M059J (cell line): ENCODE measurements around the gene LCNL1. TPM values are rescaled to one million over a fixed set of nuclear protein-coding genes. Genes with fewer than 3 reads are reported as not detected.
"Not testable (repeated sequence)": the region's sequence is repeated elsewhere in the genome, so short reads cannot be mapped to it uniquely, and the experiment has no call there.

ENCODE experiments used
- DNase-seq: peaks from one replicate; pipeline ENCODE4 v3.0.0-alpha.2; 2012; ENCODE audit warnings: low read depth
- total RNA-seq: library from RNA; depleted of rRNA; stranded (reverse); fragments of >200 nt; shearing (Covaris generic); gene quantifications from 2 replicates; pipeline ENCODE4 v1.2.3, GENCODE V29; 2014

LCNL1 gene
- total RNA-seq, 1 experiment from 2014 or later, result not detected

DNA sequence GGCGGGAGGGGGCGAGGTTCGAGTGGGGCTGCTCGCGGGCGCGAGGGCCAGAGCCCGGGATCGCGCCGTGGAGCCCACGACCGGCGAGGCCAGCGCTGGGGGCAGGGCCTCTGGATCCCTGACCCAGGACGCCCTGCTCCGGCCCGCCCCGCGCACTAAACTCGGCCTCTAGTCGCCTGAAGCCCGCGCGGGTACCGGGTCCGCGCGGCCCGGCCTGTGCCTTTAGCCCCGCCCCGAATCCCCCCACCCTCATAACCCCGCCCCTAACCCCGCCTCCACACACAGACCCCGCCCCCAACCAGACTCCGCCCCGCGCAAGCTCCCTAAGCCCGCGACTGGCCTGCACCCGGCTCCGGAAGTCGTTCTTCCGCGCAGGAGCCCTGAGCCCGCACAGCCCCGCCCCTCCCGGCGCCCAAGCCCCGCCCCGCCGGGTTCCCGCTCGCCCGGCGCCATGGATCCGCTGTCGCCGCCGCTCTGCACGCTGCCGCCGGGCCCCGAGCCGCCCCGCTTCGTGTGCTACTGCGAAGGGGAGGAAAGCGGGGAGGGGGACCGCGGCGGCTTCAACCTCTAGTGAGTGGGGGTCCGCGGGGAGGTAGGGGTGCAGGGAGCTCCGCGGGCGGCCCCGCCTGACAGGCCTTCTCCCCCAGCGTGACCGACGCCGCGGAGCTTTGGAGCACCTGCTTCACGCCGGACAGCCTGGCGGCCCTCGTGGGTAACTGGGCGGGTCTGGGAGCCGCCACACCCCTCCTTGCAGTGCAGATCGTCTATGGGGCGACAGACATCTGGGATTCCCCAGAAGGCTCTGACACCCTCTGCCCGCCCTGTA lies 9.4 kb downstream of the LCNL1 start, which contains the start of gene PAXX:
PAXX (plus strand) TSS at position 430 of the 826 bp plus-strand sequence; CDS start at position 452, 22 bp downstream.
- DNase-seq, result peak; percentile 82

DNA sequence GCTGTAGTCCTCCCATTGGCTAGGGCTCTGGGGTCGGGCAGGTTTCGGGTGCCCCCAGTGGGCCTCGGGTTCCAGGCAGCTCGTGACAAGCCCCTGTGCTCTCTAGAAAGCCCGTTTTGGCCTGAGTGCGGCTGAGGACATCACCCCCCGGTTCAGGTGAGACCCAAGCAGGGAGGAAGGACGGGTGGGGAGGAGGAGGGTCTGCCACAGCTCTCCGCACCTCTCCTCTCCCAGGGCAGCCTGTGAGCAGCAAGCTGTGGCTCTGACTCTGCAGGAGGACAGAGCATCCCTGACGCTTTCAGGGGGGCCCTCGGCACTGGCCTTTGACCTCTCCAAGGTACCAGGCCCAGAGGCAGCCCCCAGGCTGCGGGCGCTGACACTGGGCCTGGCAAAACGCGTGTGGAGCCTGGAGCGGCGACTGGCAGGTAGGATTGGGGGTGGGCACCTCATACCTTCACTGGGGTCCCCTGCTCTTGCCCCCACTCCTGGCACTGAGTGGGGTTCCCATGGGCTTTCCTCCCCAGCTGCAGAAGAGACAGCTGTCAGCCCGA lies 10.1 kb downstream of the LCNL1 start:
- DNase-seq, result no peak

DNA sequence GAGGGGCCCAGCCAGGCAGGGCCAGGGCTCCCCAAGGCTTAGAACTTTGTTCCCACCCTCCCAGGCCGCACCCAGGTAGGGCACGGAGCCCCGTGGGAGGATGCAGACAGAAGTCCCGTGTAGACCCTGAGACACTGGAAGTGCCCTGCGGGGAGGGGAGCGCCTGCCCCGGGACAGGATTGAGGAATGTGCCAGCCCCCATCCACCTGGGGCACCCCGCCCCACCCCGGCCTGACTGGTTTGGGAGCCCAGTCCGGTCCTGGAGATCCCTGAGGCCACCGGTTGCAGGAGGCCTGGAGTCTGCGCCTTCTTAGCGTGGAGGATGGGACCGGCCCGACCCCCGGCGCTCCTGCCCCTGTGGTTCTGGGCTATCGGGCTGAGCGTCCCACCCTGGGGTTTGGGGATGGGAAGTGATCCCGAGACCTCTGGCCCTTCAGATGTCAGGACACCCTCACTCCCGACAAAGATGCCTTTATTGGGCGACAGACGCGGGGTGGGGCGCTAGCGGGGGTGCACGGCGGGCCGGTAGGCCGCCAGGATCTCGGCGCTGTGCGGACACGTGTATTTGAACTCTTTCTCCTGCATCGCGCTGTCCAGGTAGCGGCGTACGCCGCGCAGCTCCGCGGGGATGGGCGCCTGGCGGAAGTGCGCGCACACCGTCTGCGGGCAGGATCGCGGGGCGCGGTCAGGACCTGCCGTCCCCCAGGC lies 11.5 kb downstream of the LCNL1 start:
- no peak for DNase-seq

DNA sequence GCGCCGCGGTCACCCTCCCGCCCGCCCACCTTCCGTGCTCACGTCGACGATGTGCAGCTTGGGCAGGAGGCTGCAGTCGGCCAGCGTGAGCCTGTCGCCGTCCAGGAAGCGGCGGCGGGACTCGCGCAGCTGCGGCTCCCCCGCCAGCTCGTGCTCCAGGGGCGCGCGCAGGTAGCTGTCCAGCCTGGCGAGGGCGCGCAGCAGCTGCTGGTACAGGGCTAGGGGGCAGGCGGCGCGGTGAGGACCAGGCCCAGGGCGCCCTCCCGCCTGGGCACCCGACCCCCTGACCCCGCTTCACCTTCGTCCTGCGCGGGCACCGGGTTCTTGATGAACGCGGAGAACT lies 12.1 kb downstream of the LCNL1 start:
- DNase-seq, result no peak

DNA sequence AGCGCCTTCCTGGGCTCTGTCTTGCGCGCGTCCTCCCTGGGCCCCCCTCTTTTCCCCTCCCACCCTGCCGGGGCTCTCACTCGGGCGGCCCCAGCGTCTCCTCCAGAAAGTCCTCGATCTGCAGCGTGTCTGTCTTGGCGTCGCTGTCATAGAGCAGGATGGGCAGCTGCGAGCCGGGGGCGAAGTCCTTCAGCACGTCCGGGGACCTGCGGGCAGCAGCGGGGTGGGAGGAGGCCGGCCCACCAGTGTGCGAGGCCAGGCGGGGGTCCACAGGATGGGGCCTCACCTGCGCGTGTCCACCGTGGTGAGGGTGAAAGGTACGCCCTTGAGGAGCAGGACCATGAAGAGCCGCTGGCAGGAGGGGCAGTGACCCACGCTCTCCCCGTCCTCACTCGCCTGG lies 12.6 kb downstream of the LCNL1 start:
- DNase-seq, result no peak

DNA sequence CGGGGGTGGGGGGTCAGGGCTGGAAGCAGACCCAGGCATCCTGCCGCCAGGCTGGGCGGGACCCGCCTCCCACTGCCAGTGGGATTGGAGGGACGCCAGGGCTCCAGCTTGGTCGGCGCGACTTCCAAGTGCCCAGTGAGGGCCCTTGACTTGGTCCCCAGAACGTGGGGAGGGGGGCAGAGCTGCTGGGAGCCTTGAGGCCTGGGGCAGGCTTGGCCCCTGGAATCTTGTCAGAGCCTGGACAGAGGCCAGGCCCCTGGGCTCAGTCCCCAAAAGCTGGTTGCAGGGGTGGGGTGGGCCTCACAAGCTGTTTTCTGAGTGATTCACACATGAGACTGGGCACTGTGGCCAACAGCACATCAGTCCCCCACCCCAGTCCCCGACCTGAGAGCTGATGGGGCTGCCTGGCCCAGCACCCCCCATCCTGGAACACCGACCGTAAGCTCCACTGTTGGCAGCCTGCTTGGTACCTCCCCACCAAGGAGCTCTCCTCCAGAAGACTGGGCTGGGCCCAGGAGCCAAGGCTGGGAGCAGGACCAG lies 13.0 kb downstream of the LCNL1 start:
- DNase-seq, result peak; percentile 70

DNA sequence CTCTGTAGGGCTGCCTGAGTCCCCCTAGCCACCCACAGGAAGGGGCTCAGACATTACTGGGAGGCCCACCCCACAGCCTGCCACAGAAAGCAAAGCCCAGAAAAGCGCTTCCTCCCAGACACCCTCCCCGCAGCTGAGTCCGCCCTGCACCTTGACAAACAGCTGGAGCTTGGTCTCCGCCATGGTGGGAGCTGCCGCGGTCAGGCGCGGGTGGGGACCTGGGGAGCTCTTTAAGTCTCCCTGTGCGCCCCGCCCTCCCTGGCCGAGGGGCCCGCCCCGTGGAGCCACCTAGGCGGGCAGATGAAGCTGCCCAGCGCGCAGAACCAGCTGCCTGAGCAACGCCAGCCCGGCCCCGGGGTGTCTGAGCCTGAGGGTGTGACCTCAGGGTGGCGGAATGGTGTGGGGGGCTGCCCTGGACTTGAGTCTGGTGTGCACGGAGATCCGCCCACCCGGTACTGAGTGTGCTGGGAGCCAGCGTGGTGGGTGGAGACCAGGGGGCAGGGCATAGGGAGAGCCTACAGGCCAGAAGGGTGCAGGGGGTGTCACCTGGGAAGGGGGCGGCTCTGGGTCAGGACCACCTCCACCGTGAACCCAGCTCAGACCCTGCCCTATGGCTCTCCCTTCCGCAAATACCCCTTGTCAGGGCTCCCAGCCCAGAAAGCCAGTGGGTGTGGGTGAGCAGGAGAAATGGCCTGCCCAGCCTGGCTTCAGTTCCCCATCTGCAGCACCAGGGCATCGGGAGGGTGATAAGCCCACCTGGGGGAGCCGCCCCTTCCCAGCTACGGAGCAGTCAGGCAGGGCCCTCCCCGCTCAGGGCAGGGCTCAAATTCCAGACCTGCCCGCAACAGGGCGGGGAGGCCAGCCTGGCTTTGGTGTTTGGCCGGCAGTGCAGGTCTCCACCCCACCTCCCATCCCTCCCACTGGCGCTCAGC lies 13.8 kb downstream of the LCNL1 start, which contains the start of gene CLIC3:
CLIC3 (minus strand) TSS at position 208 of the 932 bp plus-strand sequence; CDS start at position 183, 25 bp downstream.
- DNase-seq, result peak; percentile 56

DNA sequence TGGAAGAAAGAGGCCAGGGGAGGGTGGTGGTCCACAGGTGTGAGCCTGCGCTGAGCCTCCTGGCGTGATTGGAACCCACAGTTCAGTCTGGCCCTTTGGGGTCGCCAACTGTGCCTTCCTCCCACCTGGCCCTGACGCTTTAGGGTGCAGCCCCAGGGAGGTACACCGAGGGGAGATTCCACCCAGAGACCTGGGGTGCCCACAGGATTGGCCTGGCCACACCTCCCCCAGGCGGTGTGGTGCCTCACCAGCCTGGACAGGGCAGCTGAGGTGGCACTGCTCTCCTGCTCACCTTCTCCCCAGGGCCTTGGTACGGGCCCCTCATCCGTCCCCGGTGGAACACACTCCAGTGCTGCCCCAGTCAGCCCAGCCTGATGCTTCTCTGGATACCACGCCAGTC lies 14.6 kb downstream of the LCNL1 start:
- no peak for DNase-seq

DNA sequence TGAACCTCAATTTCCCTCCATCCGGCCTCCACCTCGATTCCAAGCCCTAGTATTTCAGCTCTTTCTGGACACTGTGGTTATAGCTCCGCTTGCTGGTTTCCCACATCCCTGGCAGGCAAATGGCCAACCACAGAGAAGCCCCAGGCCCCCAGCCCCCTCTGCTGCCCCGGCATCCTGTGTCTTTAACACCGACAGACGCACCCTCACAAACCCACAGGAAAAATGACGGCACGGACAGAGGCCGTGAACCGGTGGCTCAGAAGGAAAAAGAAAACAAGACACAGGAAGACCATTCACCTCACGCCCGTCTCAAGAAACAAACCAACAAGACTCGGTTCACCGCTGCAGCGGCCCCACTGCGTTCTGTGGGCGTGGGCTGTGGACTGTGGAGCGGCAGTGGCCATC lies 15.0 kb downstream of the LCNL1 start:
- peak; percentile 57 for DNase-seq

DNA sequence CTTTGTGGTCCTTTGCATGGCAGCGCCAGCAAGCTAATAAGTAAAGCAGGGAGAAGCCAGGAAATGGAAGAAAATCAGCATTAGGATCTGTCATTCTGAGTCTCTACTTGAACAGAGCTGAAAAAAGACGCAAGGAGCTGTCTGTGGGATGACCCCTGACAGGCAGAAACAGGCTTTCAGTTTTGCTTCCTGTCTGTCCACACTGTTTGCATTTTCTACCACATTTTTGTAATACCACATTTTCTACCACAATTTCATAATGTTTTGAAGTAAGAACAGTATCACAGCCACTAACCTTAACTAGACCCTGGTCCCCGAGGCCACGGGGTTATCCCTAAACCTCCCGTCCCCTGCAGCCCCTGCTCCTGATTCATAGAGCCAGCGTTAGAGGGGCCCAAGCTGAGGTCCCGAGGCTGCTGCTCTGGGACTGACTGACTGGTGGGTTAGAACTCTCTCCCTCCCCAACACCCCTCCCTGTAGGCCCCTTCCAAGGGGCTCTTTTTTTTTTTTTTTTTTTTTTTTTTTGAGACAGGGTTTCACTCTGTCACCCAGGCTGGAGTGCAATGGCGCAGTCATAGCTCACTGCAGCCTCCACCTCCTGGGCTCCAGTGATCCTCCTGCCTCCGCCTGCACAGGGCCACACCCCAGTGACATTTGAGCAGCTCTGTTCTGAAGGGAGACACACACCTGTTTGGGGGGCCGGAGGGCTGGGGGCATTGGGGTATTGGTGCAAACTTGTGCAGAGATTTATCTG lies 17.6 kb downstream of the LCNL1 start:
- DNase-seq, result peak; percentile 58

DNA sequence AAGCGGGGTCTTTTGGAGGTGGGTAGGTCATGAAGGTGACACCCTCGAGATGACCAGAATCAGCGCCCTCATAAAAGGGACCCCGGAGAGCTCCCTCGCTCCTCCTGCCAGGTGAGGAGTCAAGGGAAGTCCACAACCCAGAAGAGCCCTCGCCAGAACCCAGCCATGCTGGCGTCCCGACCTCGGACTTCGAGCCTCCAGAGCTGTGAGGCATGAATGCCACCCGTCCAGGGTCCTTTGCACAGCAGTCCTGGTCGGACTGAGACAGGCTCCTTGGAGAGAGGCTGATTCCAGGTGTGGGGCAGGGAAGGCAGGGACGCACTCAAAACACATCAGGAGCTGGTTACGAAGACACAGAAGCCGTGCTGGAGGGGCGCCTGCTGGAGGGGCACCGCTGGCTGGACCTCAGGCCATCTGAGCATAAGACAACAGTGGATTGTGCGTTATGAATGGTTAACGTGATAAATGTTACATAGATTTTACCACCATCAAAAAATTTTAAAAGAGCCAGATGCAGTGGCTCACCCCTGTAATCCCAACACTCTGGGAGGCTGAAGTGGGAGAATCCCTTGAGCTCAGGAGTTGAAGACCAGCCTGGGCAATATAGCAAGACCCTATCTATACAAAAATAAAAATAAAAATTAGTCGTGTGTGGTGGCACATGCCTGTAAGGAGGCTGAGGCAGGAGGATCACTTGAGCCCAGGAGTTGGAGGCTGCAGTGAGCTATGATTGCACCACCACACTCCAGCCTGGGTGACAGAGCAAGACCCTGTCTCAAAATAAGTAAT lies 19.3 kb downstream of the LCNL1 start:
- DNase-seq, result no peak

DNA sequence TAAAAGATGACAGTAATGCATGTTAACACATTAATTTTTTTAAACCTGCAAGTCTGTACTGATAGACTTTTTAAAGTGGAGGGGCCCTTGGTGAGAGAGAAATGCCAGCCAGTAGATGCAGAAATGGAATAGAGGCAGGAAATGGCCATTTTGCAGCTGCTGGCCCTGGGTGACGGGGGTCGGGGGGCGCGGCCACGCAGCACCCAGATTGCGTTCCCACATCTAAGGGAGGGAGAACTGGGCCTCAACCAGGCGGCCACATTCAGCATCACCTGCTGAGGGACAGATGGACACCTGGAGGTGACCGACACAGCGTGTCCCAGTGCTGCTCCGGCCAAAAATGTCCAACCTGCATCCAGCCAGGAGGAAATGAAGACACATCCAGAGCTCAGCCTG lies 19.9 kb downstream of the LCNL1 start:
- DNase-seq, result no peak

DNA sequence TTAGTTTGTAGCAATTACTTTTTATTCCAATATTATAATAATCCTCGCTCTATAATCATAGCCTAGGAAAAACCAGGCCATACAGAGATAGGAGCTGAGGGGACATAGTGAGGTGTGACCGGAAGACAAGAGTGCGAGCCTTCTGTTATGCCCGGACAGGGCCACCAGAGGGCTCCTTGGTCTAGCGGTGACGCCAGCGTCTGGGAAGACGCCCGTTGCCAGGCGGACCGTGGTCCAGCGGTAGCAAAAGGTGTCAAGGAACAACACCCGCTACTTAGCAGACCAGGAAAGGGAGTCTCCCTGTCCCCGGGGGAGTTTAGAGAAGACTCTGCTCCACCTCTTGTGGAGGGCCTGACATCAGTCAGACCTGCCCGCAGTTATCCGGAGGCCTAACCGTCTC lies 21.5 kb downstream of the LCNL1 start:
- not testable (repeated sequence) for DNase-seq

DNA sequence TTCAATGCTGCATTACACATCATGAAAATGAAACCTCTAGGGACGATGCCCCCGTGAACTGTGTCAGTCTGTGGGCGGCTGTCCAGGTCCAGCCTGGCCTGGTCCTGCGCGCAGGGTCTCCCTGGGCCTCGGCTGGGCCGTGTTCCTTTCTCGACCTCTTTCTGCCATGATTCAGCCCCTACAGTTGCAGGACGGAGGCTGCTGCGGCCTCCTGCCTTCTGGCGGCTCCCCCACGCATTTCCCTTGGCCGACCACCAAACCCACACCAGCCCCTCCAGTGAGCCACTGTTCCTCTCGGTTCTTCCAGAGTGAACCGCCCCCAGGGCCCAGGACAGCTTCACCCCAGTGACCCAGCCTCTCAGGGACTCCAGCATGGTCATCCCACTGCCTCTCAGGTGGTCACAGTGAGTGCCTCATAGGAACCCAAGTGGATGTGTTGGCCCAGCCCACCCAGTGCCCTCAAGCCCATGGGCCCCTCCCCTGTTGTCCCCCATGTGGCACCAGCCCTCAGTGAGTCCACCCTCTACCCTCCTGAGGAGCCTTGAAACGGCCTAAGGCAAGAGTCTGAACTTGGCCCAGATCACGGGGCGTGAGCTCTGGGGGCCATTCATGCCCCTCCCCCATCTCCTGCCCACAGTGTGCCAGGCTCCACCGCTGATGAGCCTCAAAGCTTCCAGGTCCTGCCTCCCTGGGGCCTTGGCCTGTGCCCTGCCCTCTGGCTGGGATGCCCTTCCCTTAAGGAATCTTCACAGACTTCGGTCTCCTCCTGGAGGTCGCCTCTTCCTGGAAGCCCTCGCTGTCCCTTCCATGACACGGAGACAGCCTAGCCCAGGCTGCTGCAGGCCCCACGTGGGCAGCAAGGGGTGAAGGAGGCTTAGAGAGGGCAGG lies 23.6 kb downstream of the LCNL1 start:
- DNase-seq, result no peak

DNA sequence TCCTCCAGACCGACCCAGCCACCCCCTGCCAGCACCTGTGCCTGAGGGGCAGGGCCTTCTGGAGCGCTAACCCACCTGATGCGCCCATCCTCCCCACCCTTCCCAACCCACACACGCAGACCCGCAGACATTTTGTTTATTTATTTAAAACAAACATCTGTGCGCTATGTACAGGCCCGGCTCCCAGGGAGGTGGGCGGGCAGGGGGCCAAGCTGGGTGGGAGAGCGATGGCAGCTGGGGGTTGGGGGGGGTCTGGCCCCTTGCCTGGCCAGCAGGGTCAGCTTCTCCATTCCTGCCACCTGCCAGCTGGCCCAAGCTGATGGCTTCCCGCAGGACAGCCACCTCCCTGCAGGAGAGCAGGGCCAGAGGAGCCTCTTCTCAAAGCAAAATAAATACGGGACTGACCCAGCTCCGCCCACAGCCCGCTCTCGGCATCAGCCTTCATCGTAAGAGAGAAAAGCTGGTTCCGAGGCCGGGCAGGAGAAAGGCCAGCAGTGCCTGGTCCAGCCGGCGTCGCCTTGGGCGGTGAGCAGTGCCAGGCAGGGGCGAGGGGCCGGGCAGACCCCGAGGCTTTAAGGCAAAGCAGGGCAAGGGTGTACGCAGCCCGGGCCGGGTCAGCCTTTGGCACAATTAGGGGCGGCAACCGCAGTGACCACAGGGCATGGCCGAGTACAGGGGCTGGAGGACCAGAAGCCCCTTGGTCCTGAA lies 24.5 kb downstream of the LCNL1 start:
- DNase-seq, result no peak

DNA sequence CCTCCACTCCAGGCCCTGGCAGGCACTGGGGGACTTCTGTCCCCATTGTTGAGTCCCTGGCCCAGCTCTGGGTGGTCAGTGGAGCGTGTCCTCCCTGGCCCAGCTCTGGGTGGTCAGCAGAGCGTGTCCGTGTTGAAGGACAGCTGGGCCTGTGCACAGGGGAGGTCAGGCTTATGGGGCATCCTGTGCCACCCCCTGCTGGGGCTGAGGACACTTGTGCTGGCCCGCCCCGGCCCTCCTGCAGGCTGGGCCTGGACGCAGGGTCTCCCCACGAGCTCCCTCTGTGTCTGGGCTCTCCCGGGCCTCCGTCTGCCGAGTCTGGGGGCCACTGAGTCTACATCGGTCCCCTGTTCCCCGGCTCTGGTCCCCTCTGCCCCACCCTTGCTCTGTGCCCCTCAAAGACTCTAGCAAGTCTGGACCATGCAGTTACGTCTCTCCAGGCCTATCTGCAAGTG lies 25.1 kb downstream of the LCNL1 start:
- DNase-seq, result no peak

DNA sequence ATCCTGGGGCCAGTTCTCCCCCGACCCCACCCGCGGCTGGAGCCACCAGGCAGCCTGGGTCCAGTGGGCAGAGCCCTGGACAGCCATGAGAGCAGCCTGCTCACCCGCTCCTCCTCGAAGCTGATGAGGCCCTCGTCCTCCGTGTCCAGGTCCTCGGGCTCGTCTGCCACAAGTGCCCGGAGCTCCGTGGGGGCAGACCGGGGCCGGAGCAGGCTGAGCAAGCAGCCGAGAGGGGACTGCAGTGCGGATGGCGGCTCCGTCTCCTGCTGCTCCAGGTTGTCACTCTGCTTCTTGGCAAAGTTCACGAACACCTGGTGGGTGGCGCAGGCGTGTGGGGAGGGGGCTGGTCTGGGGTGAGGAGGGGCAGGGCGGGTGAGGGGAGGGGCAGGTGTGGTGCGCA lies 25.5 kb downstream of the LCNL1 start:
- DNase-seq, result no peak

DNA sequence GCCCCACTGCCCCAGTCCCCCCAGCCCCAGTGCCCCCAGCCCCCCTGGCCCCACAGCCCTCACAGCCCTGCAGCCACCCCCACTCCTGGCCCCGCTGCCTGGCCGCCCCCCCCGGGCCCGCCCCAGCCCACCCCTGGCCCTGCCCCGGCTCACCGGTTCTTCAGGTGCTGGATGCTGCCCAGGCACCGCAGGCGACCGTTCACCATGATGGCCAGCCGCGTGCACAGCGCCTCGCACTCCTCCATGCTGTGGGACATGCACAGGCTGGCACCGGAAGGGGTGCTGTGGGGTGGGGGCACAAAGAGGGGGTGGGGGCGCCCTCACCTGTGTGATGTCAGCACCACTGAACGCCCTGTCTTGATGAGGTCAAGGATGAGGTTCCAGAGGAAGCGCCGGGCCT lies 26.4 kb downstream of the LCNL1 start:
- DNase-seq, result no peak
